Measurements from ENCODE around the gene RAB3A.

RAB3A gene

GRCh38 chr19:18230941-18231734 is 27.3 kb upstream of the RAB3A start:
- no peak overlapping the region for H3K4me3 ChIP-seq (ENCODE audit: low read depth, low read length)
- DNase-seq (ENCODE audit: low read depth): no peak
- TF ChIP-seq CTCF (IDR thresholded peaks at IDR 0.05; ENCODE audit: low read depth, low read length) (no peak), MAX (IDR thresholded peaks at IDR 0.05; ENCODE audit: low read depth, low read length) (no peak), POLR2A (IDR thresholded peaks at IDR 0.05; ENCODE audit: extremely low read depth, insufficient read length) (no peak)

- DNase-seq (ENCODE audit: low read depth): no peak
- TF ChIP-seq POLR2A (IDR thresholded peaks at IDR 0.05; ENCODE audit: extremely low read depth, insufficient read length): no peak
- no peak for TF ChIP-seq CTCF (IDR thresholded peaks at IDR 0.05; ENCODE audit: low read depth, low read length)
- no peak for TF ChIP-seq MYC (IDR thresholded peaks at IDR 0.05; ENCODE audit: low read depth, low read length)
- no peak for TF ChIP-seq MAX (IDR thresholded peaks at IDR 0.05; ENCODE audit: low read depth, low read length)
- H3K4me3 ChIP-seq (ENCODE audit: low read depth, low read length): no peak overlapping the region
Observed at GRCh38 chr19:18229915-18230314, 26.1 kb upstream of the RAB3A start.

GRCh38 chr19:18229474-18229873 is 25.6 kb upstream of the RAB3A start:
- TF ChIP-seq MYC (IDR thresholded peaks at IDR 0.05; ENCODE audit: low read depth, low read length): no peak
- peak; percentile 41 for TF ChIP-seq CTCF (IDR thresholded peaks at IDR 0.05; ENCODE audit: low read depth, low read length)
- no peak overlapping the region for H3K4me3 ChIP-seq (ENCODE audit: low read depth, low read length)
- DNase-seq (ENCODE audit: low read depth): no peak

- DNase-seq (ENCODE audit: low read depth): no peak
- H3K4me3 ChIP-seq (ENCODE audit: low read depth, low read length): no peak overlapping the region
- TF ChIP-seq CTCF (IDR thresholded peaks at IDR 0.05; ENCODE audit: low read depth, low read length): no peak
- no peak for TF ChIP-seq MYC (IDR thresholded peaks at IDR 0.05; ENCODE audit: low read depth, low read length)
- TF ChIP-seq POLR2A (IDR thresholded peaks at IDR 0.05; ENCODE audit: extremely low read depth, insufficient read length): no peak
- no peak for TF ChIP-seq MAX (IDR thresholded peaks at IDR 0.05; ENCODE audit: low read depth, low read length)
Observed at GRCh38 chr19:18227781-18228271, 24.0 kb upstream of the RAB3A start.

GRCh38 chr19:18226956-18227780 is 23.3 kb upstream of the RAB3A start:
- DNase-seq (ENCODE audit: low read depth): no peak
- no peak for TF ChIP-seq MYC (IDR thresholded peaks at IDR 0.05; ENCODE audit: low read depth, low read length)
- no peak overlapping the region for H3K4me3 ChIP-seq (ENCODE audit: low read depth, low read length)

GRCh38 chr19:18225702-18226468 is 22.0 kb upstream of the RAB3A start, which contains the start of gene PDE4C:
Gene PDE4C, minus strand, starts transcription at chr19:18226438. Its CDS starts 23 bp downstream, at chr19:18226415.
- TF ChIP-seq POLR2A (IDR thresholded peaks at IDR 0.05; ENCODE audit: extremely low read depth, insufficient read length) (no peak), MAX (IDR thresholded peaks at IDR 0.05; ENCODE audit: low read depth, low read length) (no peak), CTCF (IDR thresholded peaks at IDR 0.05; ENCODE audit: low read depth, low read length) (no peak), MYC (IDR thresholded peaks at IDR 0.05; ENCODE audit: low read depth, low read length) (no peak)
- DNase-seq (ENCODE audit: low read depth): no peak
- H3K4me3 ChIP-seq (ENCODE audit: low read depth, low read length): no peak within 1 kb of the TSS

Data from NB4 (cell line).